Esophagus squamous epithelium (tissue), 5 donors: ENCODE measurements around the gene PRKCZ. TPM values are rescaled to one million over a fixed set of nuclear protein-coding genes. Genes with fewer than 3 reads are reported as not detected.
A peak's percentile ranks its signal among the peaks of the same experiment; 100 is the strongest.
"Not testable (repeated sequence)": the region's sequence is repeated elsewhere in the genome, so short reads cannot be mapped to it uniquely, and the experiment has no call there.

Experiments
- DNase-seq: peaks from one replicate; lab custom pipeline; 2025; lab: John Stamatoyannopoulos, UW
- H3K27ac ChIP-seq, 4 donors: fragments of 200-600 bp; sonication (generic); one replicate each; pipeline ENCODE4 v1.5.1; 2016 to 2019; ENCODE audit warnings: mild to moderate bottlenecking in 1 of 4
- H3K27me3 ChIP-seq, 4 donors: fragments of 200-600 bp; sonication (generic); 1 replicate in 3 of 4; 2 replicates in 1 of 4; pipeline versions ENCODE4 v1.5.1 to v1.6.0; 2017 to 2021; ENCODE audit warnings: antibody characterized with exemption in 1 of 4
- H3K36me3 ChIP-seq, 3 donors: fragments of 200-600 bp; sonication (generic); one replicate each; pipeline ENCODE4 v1.5.1; 2016 to 2019
- H3K4me1 ChIP-seq, 3 donors: fragments of 200-600 bp; sonication (generic); one replicate each; pipeline ENCODE4 v1.5.1; 2017 to 2019
- H3K4me3 ChIP-seq, 4 donors: fragments of 200-600 bp; sonication (generic); 1 replicate in 3 of 4; 2 replicates in 1 of 4; pipeline ENCODE4 v1.5.1; 2016 to 2019; ENCODE audit warnings: mild to moderate bottlenecking in 2 of 4, moderate library complexity in 1 of 4
- H3K9me3 ChIP-seq, 3 donors: fragments of 200-600 bp; sonication (generic); one replicate each; pipeline ENCODE4 v1.5.1; 2016 to 2019
- POLR2A ChIP-seq, 4 donors: fragments of 450-650 bp; IDR thresholded peaks; one replicate each; pipeline ENCODE4 v1.6.1; 2017; ENCODE audit warnings: antibody characterized with exemption in 4 of 4, mild to moderate bottlenecking in 4 of 4, moderate library complexity in 3 of 4
- WGBS, 2 donors: methylation state at CpG; one replicate each; pipeline ENCODE4 v1.1.5; 2018; 5-methylcytosine and 5-hydroxymethylcytosine counted together
- intact Hi-C: fragments of 100-400 bp; cut with DNase I; formaldehyde crosslinking; loops from one replicate; pipeline ENCODE4 v1.15.0; 2022
- total RNA-seq, 4 donors: library from RNA; depleted of rRNA; stranded (reverse); fragments of >200 nt; gene quantifications; one replicate each; pipeline ENCODE4 v1.1.0, GENCODE V29; 2016
- TF ChIP-seq, protein P1 (sequence below), 6 experiments: fragments of 450-650 bp in 4 of 6; fragments of 200-600 bp in 2 of 6; sonication (generic) in 2 of 6; IDR thresholded peaks; one replicate each; pipeline ENCODE4 v1.5.1; 2016 to 2019; ENCODE audit warnings: antibody characterized with exemption in 6 of 6, mild to moderate bottlenecking in 4 of 6, moderate library complexity in 4 of 6
- donor health status: DM: yes; HTN: yes; CAD: no.

PRKCZ gene
- total RNA-seq, 4 donors from 2014 or later, result 14.5 to 23.8 (median 17.5) TPM

GRCh38 chr1:2091611-2092604 is 41.7 kb downstream of the PRKCZ start:
- Histone ChIP-seq H3K9me3 (peaks cover 0 to 11% (median 5%) of the 10 kb centered on the region in 3 donors), H3K27me3 (peaks cover 0 to 12% (median 0%) of the 10 kb centered on the region in 4 donors), H3K36me3 (peaks cover 0 to 29% (median 0%) of the 10 kb centered on the region in 3 donors), H3K4me3 (no peak overlapping the region), H3K4me1 (no peaks in the 10 kb centered on the region), H3K27ac (no peak overlapping the region)
- no peak for TF ChIP-seq POLR2A (IDR thresholded peaks at IDR 0.05)
- TF ChIP-seq, protein P1, sequence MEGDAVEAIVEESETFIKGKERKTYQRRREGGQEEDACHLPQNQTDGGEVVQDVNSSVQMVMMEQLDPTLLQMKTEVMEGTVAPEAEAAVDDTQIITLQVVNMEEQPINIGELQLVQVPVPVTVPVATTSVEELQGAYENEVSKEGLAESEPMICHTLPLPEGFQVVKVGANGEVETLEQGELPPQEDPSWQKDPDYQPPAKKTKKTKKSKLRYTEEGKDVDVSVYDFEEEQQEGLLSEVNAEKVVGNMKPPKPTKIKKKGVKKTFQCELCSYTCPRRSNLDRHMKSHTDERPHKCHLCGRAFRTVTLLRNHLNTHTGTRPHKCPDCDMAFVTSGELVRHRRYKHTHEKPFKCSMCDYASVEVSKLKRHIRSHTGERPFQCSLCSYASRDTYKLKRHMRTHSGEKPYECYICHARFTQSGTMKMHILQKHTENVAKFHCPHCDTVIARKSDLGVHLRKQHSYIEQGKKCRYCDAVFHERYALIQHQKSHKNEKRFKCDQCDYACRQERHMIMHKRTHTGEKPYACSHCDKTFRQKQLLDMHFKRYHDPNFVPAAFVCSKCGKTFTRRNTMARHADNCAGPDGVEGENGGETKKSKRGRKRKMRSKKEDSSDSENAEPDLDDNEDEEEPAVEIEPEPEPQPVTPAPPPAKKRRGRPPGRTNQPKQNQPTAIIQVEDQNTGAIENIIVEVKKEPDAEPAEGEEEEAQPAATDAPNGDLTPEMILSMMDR (IDR thresholded peaks at IDR 0.05), result peak in 5 of 6 experiments; percentile 8 to 28 (median 21)
- DNase-seq, result no peak
- WGBS, 2 donors, result 58 to 76% methylated on average over 23 to 24 of the region's 48 CpGs
- intact Hi-C loops, result no loop called here

DNA sequence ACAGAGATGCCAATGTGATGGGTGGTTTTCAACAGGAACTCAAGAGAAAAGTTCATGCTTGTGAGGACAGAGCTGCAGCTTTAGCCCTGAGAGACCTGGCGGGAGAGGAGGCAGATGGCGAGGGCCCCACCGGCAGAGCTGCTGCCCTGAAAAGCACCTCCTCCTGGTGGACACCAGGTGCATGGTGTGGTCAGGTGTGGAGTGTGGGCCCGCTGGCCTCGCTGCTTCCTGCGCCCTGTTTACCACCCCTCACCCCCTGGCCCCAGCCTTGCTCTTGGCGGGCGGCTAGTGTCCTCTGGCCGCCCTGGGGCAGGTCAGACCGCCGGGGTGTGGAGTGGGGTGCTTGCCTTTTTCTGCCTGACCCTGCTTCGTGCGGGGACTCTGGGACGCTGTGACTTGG is 42.8 kb downstream of the PRKCZ start:
- H3K27me3 ChIP-seq, result peaks cover 0 to 3% (median 0%) of the 10 kb centered on the region in 4 donors
- intact Hi-C loops, result no loop called here
- H3K4me1 ChIP-seq, result no peaks in the 10 kb centered on the region
- DNase-seq, result no peak
- peaks cover 0 to 34% (median 0%) of the 10 kb centered on the region in 3 donors for H3K36me3 ChIP-seq
- H3K27ac ChIP-seq, result no peak overlapping the region
- H3K9me3 ChIP-seq, result peaks cover 0 to 22% (median 12%) of the 10 kb centered on the region in 3 donors
- 80 to 100% methylated on average over 1 to 4 of the region's 14 CpGs for WGBS, 2 donors
- H3K4me3 ChIP-seq, result no peak overlapping the region
- TF ChIP-seq POLR2A (IDR thresholded peaks at IDR 0.05), result no peak
- TF ChIP-seq, protein P1 (IDR thresholded peaks at IDR 0.05), result no peak

GRCh38 chr1:2093636-2094035 is 43.4 kb downstream of the PRKCZ start:
- Histone ChIP-seq H3K27ac (no peak overlapping the region), H3K4me3 (no peak overlapping the region), H3K27me3 (no peaks in the 10 kb centered on the region), H3K4me1 (no peaks in the 10 kb centered on the region), H3K9me3 (peaks cover 0 to 26% (median 12%) of the 10 kb centered on the region in 3 donors), H3K36me3 (peaks cover 0 to 34% (median 0%) of the 10 kb centered on the region in 3 donors)
- WGBS, 2 donors, result 81 to 100% methylated on average over 1 to 3 of the region's 26 CpGs
- intact Hi-C loops, result no loop called here
- no peak for DNase-seq
- TF ChIP-seq POLR2A (IDR thresholded peaks at IDR 0.05), result no peak
- TF ChIP-seq, protein P1 (IDR thresholded peaks at IDR 0.05), result no peak

- 93 to 96% methylated on average over 20 to 28 of the region's 60 CpGs for WGBS, 2 donors
- peaks cover 0 to 26% (median 12%) of the 10 kb centered on the region in 3 donors for H3K9me3 ChIP-seq
- H3K4me1 ChIP-seq, H3K27me3 ChIP-seq, intact Hi-C loops, H3K4me3 ChIP-seq, DNase-seq, H3K27ac ChIP-seq: not testable (repeated sequence)
- peaks cover 0 to 37% (median 0%) of the 10 kb centered on the region in 3 donors for H3K36me3 ChIP-seq
These were observed 44.3 kb downstream of the PRKCZ start for GRCh38 chr1:2094269-2095158.

GRCh38 chr1:2095394-2095793 is 45.2 kb downstream of the PRKCZ start:
- peaks cover 0 to 26% (median 12%) of the 10 kb centered on the region in 3 donors for H3K9me3 ChIP-seq
- H3K36me3 ChIP-seq, result peaks cover 0 to 36% (median 0%) of the 10 kb centered on the region in 3 donors
- 87 to 92% methylated on average over 13 to 14 of the region's 17 CpGs for WGBS, 2 donors
- no peak overlapping the region for H3K4me3 ChIP-seq
- no peak overlapping the region for H3K27ac ChIP-seq
- DNase-seq, result no peak
- H3K4me1 ChIP-seq, result no peaks in the 10 kb centered on the region
- no peaks in the 10 kb centered on the region for H3K27me3 ChIP-seq
- intact Hi-C loops, result no loop called here
- TF ChIP-seq, protein P1 (IDR thresholded peaks at IDR 0.05), result no peak
- no peak for TF ChIP-seq POLR2A (IDR thresholded peaks at IDR 0.05)
